Measurements from ENCODE around the gene DNAAF6.

DNAAF6 gene

DNA sequence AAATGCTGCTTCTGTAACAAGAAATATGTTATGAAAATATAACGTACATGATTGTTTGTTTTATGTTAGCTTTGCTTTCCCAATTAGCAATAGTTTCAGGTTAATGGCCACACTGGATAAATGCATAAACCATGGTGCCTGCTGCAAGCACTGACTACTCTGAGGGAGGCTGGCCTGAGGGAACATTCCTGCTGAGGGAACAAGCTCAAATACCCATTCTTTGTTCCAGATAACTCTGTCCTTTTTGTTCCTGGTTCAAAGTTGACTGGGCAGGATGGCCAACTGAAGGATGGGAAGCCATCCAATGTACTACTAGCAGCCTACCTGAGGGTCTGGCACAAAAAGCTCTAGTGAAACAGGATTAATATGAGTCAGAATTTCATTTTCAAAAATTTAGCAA, 37.7 kb upstream of the DNAAF6 start:
- Histone ChIP-seq H3K36me3 (ENCODE audit: control insufficient read depth in 2 of 2, insufficient read depth in 1 of 2, low read length in 2 of 2) (peaks cover 0 to 8% of the 10 kb centered on the region in 2 experiments; a peak in 1 of 3 replicates), H3K27ac (ENCODE audit: extremely low read depth, low read depth, low read length) (no peak overlapping the region), H3K4me3 (ENCODE audit: low read depth, low read length) (no peak overlapping the region), H3K9me3 (ENCODE audit: control insufficient read depth, insufficient read depth, low read depth, low read length) (no peaks in the 10 kb centered on the region), H3K4me1 (ENCODE audit: control insufficient read depth, insufficient read depth, low read length) (no peaks in the 10 kb centered on the region)
- CTCF ChIA-PET: no interaction called here
- no peak for TF ChIP-seq ZNF138 (tag by site-specific recombination; IDR thresholded peaks at IDR 0.05; ENCODE audit: borderline replicate concordance)
- TF ChIP-seq ZNF248 (tag by site-specific recombination; IDR thresholded peaks at IDR 0.05): no peak
- TF ChIP-seq ZNF433 (tag by site-specific recombination; IDR thresholded peaks at IDR 0.05; ENCODE audit: low read depth): no peak
- TF ChIP-seq, protein P1, sequence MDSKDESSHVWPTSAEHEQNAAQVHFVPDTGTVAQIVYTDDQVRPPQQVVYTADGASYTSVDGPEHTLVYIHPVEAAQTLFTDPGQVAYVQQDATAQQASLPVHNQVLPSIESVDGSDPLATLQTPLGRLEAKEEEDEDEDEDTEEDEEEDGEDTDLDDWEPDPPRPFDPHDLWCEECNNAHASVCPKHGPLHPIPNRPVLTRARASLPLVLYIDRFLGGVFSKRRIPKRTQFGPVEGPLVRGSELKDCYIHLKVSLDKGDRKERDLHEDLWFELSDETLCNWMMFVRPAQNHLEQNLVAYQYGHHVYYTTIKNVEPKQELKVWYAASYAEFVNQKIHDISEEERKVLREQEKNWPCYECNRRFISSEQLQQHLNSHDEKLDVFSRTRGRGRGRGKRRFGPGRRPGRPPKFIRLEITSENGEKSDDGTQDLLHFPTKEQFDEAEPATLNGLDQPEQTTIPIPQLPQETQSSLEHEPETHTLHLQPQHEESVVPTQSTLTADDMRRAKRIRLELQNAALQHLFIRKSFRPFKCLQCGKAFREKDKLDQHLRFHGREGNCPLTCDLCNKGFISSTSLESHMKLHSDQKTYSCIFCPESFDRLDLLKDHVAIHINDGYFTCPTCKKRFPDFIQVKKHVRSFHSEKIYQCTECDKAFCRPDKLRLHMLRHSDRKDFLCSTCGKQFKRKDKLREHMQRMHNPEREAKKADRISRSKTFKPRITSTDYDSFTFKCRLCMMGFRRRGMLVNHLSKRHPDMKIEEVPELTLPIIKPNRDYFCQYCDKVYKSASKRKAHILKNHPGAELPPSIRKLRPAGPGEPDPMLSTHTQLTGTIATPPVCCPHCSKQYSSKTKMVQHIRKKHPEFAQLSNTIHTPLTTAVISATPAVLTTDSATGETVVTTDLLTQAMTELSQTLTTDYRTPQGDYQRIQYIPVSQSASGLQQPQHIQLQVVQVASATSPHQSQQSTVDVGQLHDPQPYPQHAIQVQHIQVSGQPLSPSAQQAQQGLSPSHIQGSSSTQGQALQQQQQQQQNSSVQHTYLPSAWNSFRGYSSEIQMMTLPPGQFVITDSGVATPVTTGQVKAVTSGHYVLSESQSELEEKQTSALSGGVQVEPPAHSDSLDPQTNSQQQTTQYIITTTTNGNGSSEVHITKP (tag by site-specific recombination; IDR thresholded peaks at IDR 0.05): no peak
- TF ChIP-seq ZNF341 (tag by site-specific recombination; IDR thresholded peaks at IDR 0.05; ENCODE audit: low read depth): no peak
- POLR2A ChIA-PET: interaction anchor here (0.5 kb wide), 1 partner anchor 34 kb away, joined by 4 read pairs; no protein-coding TSS in a partner anchor

DNA sequence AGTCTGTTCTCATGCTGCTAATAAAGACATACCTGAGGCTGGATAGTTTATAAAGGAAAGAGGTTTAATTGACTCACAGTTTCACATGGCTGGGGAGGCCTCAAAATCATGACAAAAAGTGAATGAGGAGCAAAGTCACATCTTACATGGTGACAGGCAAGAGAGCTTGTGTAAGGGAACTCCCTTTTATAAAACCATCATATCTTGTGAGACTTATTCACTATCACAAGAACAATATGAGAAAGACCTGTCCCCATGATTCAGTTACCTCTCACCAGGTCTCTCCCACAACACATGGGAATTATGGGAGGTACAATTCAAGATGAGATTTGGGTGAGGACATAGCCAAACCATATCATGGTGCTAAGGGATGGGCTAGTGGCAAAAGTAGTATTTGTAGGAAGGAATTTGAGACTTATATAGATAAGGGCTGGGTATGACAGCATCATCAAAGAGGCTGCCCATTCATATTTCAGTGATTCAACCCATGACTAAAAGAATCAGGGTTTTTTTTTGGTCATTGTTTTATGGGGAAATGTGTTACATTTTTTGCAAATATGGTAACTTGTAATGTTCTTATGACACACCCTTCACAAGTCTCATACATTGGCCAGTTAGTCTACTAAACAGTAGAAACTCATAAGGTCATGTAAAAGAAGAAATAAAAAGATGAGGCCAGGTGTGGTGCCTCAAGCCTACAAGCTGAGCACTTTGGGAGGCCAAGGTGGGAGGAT, 34.9 kb upstream of the DNAAF6 start:
- ChIA-PET POLR2A (no interaction called here), CTCF (no interaction called here)
- no peak overlapping the region for H3K27ac ChIP-seq (ENCODE audit: extremely low read depth, low read depth, low read length)
- no peaks in the 10 kb centered on the region for H3K9me3 ChIP-seq (ENCODE audit: control insufficient read depth, insufficient read depth, low read depth, low read length)
- H3K4me3 ChIP-seq (ENCODE audit: low read depth, low read length): no peak overlapping the region
- H3K4me1 ChIP-seq (ENCODE audit: control insufficient read depth, insufficient read depth, low read length): no peaks in the 10 kb centered on the region
- TF ChIP-seq, protein P2, sequence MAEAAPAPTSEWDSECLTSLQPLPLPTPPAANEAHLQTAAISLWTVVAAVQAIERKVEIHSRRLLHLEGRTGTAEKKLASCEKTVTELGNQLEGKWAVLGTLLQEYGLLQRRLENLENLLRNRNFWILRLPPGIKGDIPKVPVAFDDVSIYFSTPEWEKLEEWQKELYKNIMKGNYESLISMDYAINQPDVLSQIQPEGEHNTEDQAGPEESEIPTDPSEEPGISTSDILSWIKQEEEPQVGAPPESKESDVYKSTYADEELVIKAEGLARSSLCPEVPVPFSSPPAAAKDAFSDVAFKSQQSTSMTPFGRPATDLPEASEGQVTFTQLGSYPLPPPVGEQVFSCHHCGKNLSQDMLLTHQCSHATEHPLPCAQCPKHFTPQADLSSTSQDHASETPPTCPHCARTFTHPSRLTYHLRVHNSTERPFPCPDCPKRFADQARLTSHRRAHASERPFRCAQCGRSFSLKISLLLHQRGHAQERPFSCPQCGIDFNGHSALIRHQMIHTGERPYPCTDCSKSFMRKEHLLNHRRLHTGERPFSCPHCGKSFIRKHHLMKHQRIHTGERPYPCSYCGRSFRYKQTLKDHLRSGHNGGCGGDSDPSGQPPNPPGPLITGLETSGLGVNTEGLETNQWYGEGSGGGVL (tag by site-specific recombination; IDR thresholded peaks at IDR 0.05): no peak
- TF ChIP-seq ZNF792 (tag by site-specific recombination; IDR thresholded peaks at IDR 0.05): no peak
- TF ChIP-seq PRDM1 (tag by site-specific recombination; IDR thresholded peaks at IDR 0.05): no peak
- no peak for TF ChIP-seq ZNF354C (tag by site-specific recombination; IDR thresholded peaks at IDR 0.05; ENCODE audit: borderline replicate concordance, low read depth)
- no peak for TF ChIP-seq IKZF3 (tag by site-specific recombination; IDR thresholded peaks at IDR 0.05)
- no peak for TF ChIP-seq SALL2 (tag by site-specific recombination; IDR thresholded peaks at IDR 0.05; ENCODE audit: borderline replicate concordance)
- TF ChIP-seq, protein P3, sequence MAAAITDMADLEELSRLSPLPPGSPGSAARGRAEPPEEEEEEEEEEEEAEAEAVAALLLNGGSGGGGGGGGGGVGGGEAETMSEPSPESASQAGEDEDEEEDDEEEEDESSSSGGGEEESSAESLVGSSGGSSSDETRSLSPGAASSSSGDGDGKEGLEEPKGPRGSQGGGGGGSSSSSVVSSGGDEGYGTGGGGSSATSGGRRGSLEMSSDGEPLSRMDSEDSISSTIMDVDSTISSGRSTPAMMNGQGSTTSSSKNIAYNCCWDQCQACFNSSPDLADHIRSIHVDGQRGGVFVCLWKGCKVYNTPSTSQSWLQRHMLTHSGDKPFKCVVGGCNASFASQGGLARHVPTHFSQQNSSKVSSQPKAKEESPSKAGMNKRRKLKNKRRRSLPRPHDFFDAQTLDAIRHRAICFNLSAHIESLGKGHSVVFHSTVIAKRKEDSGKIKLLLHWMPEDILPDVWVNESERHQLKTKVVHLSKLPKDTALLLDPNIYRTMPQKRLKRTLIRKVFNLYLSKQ (tag by site-specific recombination; IDR thresholded peaks at IDR 0.05; ENCODE audit: borderline replicate concordance): no peak
- TF ChIP-seq, protein P4, sequence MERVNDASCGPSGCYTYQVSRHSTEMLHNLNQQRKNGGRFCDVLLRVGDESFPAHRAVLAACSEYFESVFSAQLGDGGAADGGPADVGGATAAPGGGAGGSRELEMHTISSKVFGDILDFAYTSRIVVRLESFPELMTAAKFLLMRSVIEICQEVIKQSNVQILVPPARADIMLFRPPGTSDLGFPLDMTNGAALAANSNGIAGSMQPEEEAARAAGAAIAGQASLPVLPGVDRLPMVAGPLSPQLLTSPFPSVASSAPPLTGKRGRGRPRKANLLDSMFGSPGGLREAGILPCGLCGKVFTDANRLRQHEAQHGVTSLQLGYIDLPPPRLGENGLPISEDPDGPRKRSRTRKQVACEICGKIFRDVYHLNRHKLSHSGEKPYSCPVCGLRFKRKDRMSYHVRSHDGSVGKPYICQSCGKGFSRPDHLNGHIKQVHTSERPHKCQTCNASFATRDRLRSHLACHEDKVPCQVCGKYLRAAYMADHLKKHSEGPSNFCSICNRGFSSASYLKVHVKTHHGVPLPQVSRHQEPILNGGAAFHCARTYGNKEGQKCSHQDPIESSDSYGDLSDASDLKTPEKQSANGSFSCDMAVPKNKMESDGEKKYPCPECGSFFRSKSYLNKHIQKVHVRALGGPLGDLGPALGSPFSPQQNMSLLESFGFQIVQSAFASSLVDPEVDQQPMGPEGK (tag by site-specific recombination; IDR thresholded peaks at IDR 0.05): no peak
- TF ChIP-seq, protein P5, sequence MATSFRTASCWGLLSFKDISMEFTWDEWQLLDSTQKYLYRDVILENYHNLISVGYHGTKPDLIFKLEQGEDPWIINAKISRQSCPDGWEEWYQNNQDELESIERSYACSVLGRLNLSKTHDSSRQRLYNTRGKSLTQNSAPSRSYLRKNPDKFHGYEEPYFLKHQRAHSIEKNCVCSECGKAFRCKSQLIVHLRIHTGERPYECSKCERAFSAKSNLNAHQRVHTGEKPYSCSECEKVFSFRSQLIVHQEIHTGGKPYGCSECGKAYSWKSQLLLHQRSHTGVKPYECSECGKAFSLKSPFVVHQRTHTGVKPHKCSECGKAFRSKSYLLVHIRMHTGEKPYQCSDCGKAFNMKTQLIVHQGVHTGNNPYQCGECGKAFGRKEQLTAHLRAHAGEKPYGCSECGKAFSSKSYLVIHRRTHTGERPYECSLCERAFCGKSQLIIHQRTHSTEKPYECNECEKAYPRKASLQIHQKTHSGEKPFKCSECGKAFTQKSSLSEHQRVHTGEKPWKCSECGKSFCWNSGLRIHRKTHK (tag by site-specific recombination; IDR thresholded peaks at IDR 0.05): no peak
- TF ChIP-seq, protein P6, sequence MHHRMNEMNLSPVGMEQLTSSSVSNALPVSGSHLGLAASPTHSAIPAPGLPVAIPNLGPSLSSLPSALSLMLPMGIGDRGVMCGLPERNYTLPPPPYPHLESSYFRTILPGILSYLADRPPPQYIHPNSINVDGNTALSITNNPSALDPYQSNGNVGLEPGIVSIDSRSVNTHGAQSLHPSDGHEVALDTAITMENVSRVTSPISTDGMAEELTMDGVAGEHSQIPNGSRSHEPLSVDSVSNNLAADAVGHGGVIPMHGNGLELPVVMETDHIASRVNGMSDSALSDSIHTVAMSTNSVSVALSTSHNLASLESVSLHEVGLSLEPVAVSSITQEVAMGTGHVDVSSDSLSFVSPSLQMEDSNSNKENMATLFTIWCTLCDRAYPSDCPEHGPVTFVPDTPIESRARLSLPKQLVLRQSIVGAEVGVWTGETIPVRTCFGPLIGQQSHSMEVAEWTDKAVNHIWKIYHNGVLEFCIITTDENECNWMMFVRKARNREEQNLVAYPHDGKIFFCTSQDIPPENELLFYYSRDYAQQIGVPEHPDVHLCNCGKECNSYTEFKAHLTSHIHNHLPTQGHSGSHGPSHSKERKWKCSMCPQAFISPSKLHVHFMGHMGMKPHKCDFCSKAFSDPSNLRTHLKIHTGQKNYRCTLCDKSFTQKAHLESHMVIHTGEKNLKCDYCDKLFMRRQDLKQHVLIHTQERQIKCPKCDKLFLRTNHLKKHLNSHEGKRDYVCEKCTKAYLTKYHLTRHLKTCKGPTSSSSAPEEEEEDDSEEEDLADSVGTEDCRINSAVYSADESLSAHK (tag by site-specific recombination; IDR thresholded peaks at IDR 0.05): no peak
- TF ChIP-seq, protein P7, sequence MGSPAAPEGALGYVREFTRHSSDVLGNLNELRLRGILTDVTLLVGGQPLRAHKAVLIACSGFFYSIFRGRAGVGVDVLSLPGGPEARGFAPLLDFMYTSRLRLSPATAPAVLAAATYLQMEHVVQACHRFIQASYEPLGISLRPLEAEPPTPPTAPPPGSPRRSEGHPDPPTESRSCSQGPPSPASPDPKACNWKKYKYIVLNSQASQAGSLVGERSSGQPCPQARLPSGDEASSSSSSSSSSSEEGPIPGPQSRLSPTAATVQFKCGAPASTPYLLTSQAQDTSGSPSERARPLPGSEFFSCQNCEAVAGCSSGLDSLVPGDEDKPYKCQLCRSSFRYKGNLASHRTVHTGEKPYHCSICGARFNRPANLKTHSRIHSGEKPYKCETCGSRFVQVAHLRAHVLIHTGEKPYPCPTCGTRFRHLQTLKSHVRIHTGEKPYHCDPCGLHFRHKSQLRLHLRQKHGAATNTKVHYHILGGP (tag by site-specific recombination; IDR thresholded peaks at IDR 0.05): no peak
- TF ChIP-seq ZNF555 (tag by site-specific recombination; conservative IDR thresholded peaks at IDR 0.05): no peak
- peaks cover 0 to 7% of the 10 kb centered on the region in 2 experiments; a peak in 1 of 3 replicates for H3K36me3 ChIP-seq (ENCODE audit: control insufficient read depth in 2 of 2, insufficient read depth in 1 of 2, low read length in 2 of 2)
